Heart left ventricle (tissue), 13 donors: ENCODE results near the gene HEXA.
"Not testable (repeated sequence)": the region's sequence is repeated elsewhere in the genome, so short reads cannot be mapped to it uniquely, and the experiment has no call there.

Source experiments
- POLR2A ChIP-seq, 2 donors: fragments of 450-650 bp; IDR thresholded peaks; one replicate each; pipeline ENCODE4 v1.6.1; 2017; ENCODE audit warnings: antibody characterized with exemption in 2 of 2, mild to moderate bottlenecking in 2 of 2, moderate library complexity in 2 of 2
- TF ChIP-seq, protein P1 (sequence below), 12 donors: fragments of 200-600 bp; sonication (generic) in 4 of 12; IDR thresholded peaks; one replicate each; pipeline versions ENCODE4 v1.5.0 to v1.8.0; 2018 to 2022; ENCODE audit warnings: antibody characterized with exemption in 12 of 12, mild to moderate bottlenecking in 5 of 12
- donor health status: ischemic (EF 13 %, LVEDD 7.1; RV severe dilation, severe dysfunction).
- donor health status: DM: no; HTN: yes; CAD: no.
- donor health status: DM: no; HTN: no; CAD: no.
- donor health status: ischemic (EF 25% LVEDD 6.9; RV normal size, moderate dysfunction).
- donor health status: ischemic (EF 25% LVEDD 5.7; RV mildly dilated, moderate dysfunction).
- donor health status: ischemic (EF 35%, LVEDD 5.7; RV mildly dilated, moderate dysfunction).
- donor health status: nonischemic (EF 11% LVEDD 7.7; RV severe dilation, severe dysfunction).
- donor health status: DM: yes; HTN: yes; CAD: no.
- donor health status: PGD.
- donor health status: ischemic (EF 29% LVEDD 5.4; RV normal size, mild dysfunction).
- donor health status: nonischemic (EF 23%, LVEDD 6.1; RV moderate dilation, normal function).

DNA sequence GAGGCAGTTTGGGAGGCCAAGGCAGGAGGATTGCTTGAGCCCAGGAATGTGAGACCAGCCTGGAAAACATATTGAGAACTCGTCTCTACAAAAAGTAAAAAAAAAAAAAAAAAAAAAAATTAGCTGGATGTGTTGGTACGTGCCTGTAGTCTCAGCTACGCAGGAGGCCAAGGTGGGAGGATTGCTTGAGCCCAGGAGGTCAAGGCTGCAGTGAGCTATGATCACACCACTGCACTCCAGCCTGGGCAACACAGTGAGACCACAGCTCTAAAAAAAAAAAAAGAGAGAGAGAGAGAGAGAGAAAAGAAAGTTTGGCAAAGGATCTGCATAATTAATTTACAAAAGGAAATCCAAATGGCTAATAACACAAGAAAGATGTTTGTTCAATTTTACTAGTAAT lies 44.0 kb upstream of the HEXA start:
- TF ChIP-seq, protein P1, sequence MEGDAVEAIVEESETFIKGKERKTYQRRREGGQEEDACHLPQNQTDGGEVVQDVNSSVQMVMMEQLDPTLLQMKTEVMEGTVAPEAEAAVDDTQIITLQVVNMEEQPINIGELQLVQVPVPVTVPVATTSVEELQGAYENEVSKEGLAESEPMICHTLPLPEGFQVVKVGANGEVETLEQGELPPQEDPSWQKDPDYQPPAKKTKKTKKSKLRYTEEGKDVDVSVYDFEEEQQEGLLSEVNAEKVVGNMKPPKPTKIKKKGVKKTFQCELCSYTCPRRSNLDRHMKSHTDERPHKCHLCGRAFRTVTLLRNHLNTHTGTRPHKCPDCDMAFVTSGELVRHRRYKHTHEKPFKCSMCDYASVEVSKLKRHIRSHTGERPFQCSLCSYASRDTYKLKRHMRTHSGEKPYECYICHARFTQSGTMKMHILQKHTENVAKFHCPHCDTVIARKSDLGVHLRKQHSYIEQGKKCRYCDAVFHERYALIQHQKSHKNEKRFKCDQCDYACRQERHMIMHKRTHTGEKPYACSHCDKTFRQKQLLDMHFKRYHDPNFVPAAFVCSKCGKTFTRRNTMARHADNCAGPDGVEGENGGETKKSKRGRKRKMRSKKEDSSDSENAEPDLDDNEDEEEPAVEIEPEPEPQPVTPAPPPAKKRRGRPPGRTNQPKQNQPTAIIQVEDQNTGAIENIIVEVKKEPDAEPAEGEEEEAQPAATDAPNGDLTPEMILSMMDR (IDR thresholded peaks at IDR 0.05), result not testable (repeated sequence)
- not testable (repeated sequence) for TF ChIP-seq POLR2A (IDR thresholded peaks at IDR 0.05)
